ENCODE measurements around the gene SEMA4C. TPM values are rescaled to one million over a fixed set of nuclear protein-coding genes. Genes with fewer than 3 reads are reported as not detected.

SEMA4C gene
- total RNA-seq, 1 experiment from 2014 or later, result 16.3 TPM

DNA sequence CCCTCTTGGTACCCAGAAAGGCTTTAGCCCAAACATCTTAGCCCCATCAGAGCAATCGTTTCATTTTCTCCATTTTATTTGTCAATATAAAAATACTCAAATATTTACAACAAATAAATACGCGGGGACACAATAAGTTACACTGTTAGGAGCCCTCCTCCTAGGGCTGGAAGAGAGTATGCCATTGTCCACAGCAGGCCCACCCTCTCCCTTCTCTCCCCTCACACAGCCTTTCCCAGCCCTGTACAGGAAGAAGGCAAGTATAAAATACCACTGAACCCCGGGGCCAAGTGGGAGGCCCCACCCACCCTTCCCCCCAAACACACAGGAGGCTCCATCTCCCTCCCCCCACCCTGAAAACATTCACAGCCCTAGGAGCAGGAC, 10.2 kb downstream of the SEMA4C start:
- POLR2A ChIA-PET, result no interaction called here
- no peaks in the 10 kb centered on the region for H3K9me3 Mint-ChIP-seq (ENCODE audit: unreplicated experiment)
- TF ChIP-seq, protein P1, sequence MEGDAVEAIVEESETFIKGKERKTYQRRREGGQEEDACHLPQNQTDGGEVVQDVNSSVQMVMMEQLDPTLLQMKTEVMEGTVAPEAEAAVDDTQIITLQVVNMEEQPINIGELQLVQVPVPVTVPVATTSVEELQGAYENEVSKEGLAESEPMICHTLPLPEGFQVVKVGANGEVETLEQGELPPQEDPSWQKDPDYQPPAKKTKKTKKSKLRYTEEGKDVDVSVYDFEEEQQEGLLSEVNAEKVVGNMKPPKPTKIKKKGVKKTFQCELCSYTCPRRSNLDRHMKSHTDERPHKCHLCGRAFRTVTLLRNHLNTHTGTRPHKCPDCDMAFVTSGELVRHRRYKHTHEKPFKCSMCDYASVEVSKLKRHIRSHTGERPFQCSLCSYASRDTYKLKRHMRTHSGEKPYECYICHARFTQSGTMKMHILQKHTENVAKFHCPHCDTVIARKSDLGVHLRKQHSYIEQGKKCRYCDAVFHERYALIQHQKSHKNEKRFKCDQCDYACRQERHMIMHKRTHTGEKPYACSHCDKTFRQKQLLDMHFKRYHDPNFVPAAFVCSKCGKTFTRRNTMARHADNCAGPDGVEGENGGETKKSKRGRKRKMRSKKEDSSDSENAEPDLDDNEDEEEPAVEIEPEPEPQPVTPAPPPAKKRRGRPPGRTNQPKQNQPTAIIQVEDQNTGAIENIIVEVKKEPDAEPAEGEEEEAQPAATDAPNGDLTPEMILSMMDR (IDR thresholded peaks at IDR 0.05; ENCODE audit: unreplicated experiment), result no peak
- intact Hi-C loops (cut with micrococcal nuclease), result loop anchor here (2.0 kb wide), 2 partner anchors 101 to 253 kb away; partner anchors contain the start of gene ANKRD36
- no peak overlapping the region for H3K4me3 Mint-ChIP-seq (ENCODE audit: unreplicated experiment)
- H3K4me1 Mint-ChIP-seq (ENCODE audit: insufficient read depth, unreplicated experiment), result peaks cover 13% of the 10 kb centered on the region
- no TSS peak for BruUV-seq (replicated peaks)
- CTCF ChIA-PET, result interaction anchor here (0.5 to 8.0 kb wide), 2 partner anchors 10 to 91 kb away, joined by 3 to 116 read pairs; no protein-coding TSS in a partner anchor
- peaks cover 22% of the 10 kb centered on the region for H3K36me3 Mint-ChIP-seq (ENCODE audit: insufficient read depth, unreplicated experiment)
- no peak for DNase-seq (ENCODE audit: unreplicated experiment)
- no peak overlapping the region for H3K27ac Mint-ChIP-seq (ENCODE audit: low read depth, unreplicated experiment)
- no peaks in the 10 kb centered on the region for H3K27me3 Mint-ChIP-seq (ENCODE audit: insufficient read depth, unreplicated experiment)

DNA sequence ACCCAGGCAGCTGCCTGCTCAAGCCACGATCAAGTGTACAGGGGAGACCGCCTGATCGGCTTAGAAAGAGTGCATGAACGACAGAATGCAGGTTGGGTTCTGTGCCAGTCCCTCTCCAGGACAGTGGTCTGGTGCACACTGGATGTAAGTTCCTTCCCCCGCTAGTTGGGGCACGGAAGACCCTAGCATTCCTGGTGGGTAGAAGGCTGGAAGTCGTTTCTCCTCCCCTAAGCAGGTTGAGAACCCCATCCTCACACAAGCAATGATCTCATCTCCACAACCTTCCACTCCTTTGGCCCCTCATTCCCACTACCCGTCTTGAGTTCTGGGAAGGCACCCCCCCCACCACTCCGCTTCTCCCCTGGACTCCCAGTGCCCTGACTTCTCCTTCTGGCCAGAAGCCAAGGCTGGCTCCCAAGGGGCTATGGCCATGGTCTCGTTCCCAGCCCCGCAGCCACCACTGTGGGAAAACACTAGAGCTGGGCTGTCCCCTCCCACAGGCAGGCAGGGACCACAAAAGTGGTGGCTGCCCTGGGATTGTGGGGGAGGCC, 10.7 kb downstream of the SEMA4C start:
- DNase-seq (ENCODE audit: unreplicated experiment), result no peak
- intact Hi-C loops (cut with micrococcal nuclease), result loop anchor here (2.0 kb wide), 2 partner anchors 102 to 254 kb away; partner anchors contain the start of gene ANKRD36
- Mint-ChIP-seq H3K9me3 (ENCODE audit: unreplicated experiment) (no peaks in the 10 kb centered on the region), H3K27me3 (ENCODE audit: insufficient read depth, unreplicated experiment) (no peaks in the 10 kb centered on the region), H3K4me1 (ENCODE audit: insufficient read depth, unreplicated experiment) (peaks cover 14% of the 10 kb centered on the region), H3K27ac (ENCODE audit: low read depth, unreplicated experiment) (no peak overlapping the region), H3K36me3 (ENCODE audit: insufficient read depth, unreplicated experiment) (peaks cover 22% of the 10 kb centered on the region), H3K4me3 (ENCODE audit: unreplicated experiment) (peak overlapping the region; percentile 60)
- BruUV-seq (replicated peaks), result no TSS peak
- ChIA-PET CTCF (interaction anchor here (0.5 to 8.0 kb wide), 4 partner anchors 10 to 92 kb away, joined by 3 to 116 read pairs (median 20); partner anchors contain the start of gene SEMA4C), POLR2A (interaction anchor here (1.6 to 4.0 kb wide), 2 partner anchors 26 to 254 kb away, joined by 5 to 39 read pairs; partner anchors contain the start of gene ANKRD36)
- TF ChIP-seq, protein P1 (IDR thresholded peaks at IDR 0.05; ENCODE audit: unreplicated experiment), result no peak

DNA sequence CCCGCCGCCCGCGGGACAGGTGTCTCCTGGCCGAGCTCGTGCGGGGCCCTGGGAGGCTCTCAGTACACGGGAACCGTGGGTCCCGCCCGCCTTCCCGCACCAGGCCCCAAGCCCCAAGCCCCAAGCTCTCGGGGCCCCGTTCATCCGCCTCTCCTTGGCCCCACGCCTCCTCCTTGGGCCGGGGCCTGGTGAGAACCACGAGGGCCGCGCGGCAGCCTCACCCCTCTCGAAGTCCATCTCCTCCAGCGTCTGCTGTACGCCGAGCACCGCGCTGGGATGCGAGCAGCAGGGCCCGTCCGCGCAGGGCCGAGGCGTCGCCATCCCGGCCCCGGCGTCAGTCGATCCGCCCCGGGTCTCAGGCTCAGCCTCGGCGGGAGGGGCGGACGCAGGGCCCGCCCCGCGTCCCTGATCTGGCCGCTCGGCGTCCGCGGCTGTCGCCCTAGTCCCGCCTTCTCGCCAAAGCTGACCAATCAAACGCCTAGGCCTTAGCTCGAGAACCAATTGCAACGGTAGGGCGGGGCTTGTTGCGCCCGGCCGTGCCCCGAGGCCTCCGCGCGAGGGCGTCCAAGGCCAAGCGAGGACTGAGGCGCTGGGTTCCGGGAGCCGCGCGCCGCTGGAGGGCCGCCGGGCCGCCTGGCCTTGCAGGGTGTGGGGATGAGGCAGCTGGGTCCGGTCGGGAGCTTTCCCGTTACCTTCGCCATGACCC, 12.1 kb downstream of the SEMA4C start, which contains the start of gene ANKRD39:
TSS of gene ANKRD39 (minus strand) at position 350 of the 706 bp plus-strand sequence. CDS start at position 321, 29 bp downstream.
- ChIA-PET POLR2A (interaction anchor here (0.7 to 4.0 kb wide), 28 partner anchors 9 to 258 kb away, joined by 3 to 53 read pairs (median 4); partner anchors contain the start of genes ANKRD36, CNNM3 and SEMA4C), CTCF (interaction anchor here (0.6 to 8.0 kb wide), 33 partner anchors 9 to 1358 kb away, joined by 3 to 116 read pairs (median 6); partner anchors contain the start of genes ANKRD36 and SEMA4C)
- intact Hi-C loops (cut with micrococcal nuclease), result loop anchor here (1.0 to 2.0 kb wide), 3 partner anchors 93 to 255 kb away; partner anchors contain the start of gene ANKRD36
- Mint-ChIP-seq H3K27ac (ENCODE audit: low read depth, unreplicated experiment) (peak within 1 kb of the TSS; percentile 49), H3K4me1 (ENCODE audit: insufficient read depth, unreplicated experiment) (peaks cover 14% of the 10 kb centered on the region), H3K9me3 (ENCODE audit: unreplicated experiment) (no peaks in the 10 kb centered on the region), H3K4me3 (ENCODE audit: unreplicated experiment) (peak within 1 kb of the TSS; percentile 60), H3K27me3 (ENCODE audit: insufficient read depth, unreplicated experiment) (no peaks in the 10 kb centered on the region), H3K36me3 (ENCODE audit: insufficient read depth, unreplicated experiment) (peaks cover 28% of the 10 kb centered on the region)
- BruUV-seq (replicated peaks), result no TSS peak
- TF ChIP-seq, protein P1 (IDR thresholded peaks at IDR 0.05; ENCODE audit: unreplicated experiment), result peak; percentile 65
- DNase-seq (ENCODE audit: unreplicated experiment), result peak; percentile 98
